Endothelial cell of umbilical vein (primary cell): ENCODE results near the gene GLI3. TPM values are rescaled to one million over a fixed set of nuclear protein-coding genes. Genes with fewer than 3 reads are reported as not detected.

Experiments used
- BruUV-seq: library from RNA; stranded (reverse); fragments of 400-500 nt; replicated peaks from 2 replicates; lab custom pipeline; 2021; lab: Mats Ljungman, UMichigan
- CTCF ChIA-PET: fragments of 300-600, 350-600 bp; sonication (Branson Sonifier 250); formaldehyde crosslinking; loops from one replicate; lab custom pipeline; 2021; ENCODE audit warnings: antibody characterized with exemption, inconsistent platforms; lab: Charles Lee
- POLR2A ChIA-PET: fragments of 300-600, 350-600 bp; sonication (Branson Sonifier 250); formaldehyde crosslinking; loops from one replicate; lab custom pipeline; 2021; ENCODE audit warnings: antibody characterized with exemption, inconsistent platforms; lab: Charles Lee
- DNase-seq: peaks from one replicate; pipeline ENCODE4 v3.0.0-alpha.2; 2011; ENCODE audit warnings: low read depth, low spot score
- FAIRE-seq: peaks from 2 replicates; lab custom pipeline; 2011; peaks lifted over from hg19 to GRCh38; lab: Jason Lieb, UNC
- H2AFZ ChIP-seq: 2 replicates; pipeline ENCODE4 v1.6.0; 2012; ENCODE audit warnings: low read depth, low read length, control low read depth, inconsistent platforms
- H3K27ac ChIP-seq: 2 replicates; pipeline ENCODE4 v1.5.1; 2011; ENCODE audit warnings: low read depth, mild to moderate bottlenecking, control low read depth, low read length, moderate library complexity; ENCODE audit not compliant: insufficient read depth
- H3K27me3 ChIP-seq, 2 experiments: 2 replicates each; pipeline versions ENCODE4 v1.6.0 to v1.6.1; 2011; ENCODE audit warnings: low read length in 2 of 2, mixed read lengths in 1 of 2; ENCODE audit not compliant: control insufficient read depth in 2 of 2, insufficient read depth in 2 of 2
- H3K36me3 ChIP-seq, 2 experiments: 2 replicates in 1 of 2; 3 replicates in 1 of 2; pipeline ENCODE4 v1.5.1; 2011; ENCODE audit warnings: low read length in 2 of 2, mild to moderate bottlenecking in 1 of 2, moderate library complexity in 1 of 2; ENCODE audit not compliant: control insufficient read depth in 2 of 2, insufficient read depth in 2 of 2; ENCODE audit errors: extremely low read depth in 1 of 2
- H3K4me1 ChIP-seq: 3 replicates; pipeline ENCODE4 v1.5.1; 2011; ENCODE audit warnings: mild to moderate bottlenecking, low read length; ENCODE audit not compliant: control insufficient read depth, insufficient read depth; ENCODE audit errors: extremely low read depth
- H3K4me2 ChIP-seq: 2 replicates; pipeline ENCODE4 v1.6.1; 2011; ENCODE audit warnings: low read length, control low read depth, mixed read lengths; ENCODE audit not compliant: insufficient read depth
- H3K4me3 ChIP-seq, 3 experiments: fragments of 200-600 bp in 1 of 3; sonication (generic), shearing (Covaris generic) in 1 of 3; replicated peaks in 1 of 3; 2 replicates each; pipeline ENCODE4 v1.5.1; 2011 to 2016; ENCODE audit warnings: control low read depth in 3 of 3, low read length in 3 of 3, mild to moderate bottlenecking in 2 of 3, inconsistent platforms in 1 of 3, low read depth in 1 of 3, moderate library complexity in 1 of 3; ENCODE audit not compliant: insufficient read depth in 1 of 3
- H3K79me2 ChIP-seq: 2 replicates; pipeline ENCODE4 v1.6.0; 2012; ENCODE audit warnings: low read length, inconsistent platforms; ENCODE audit not compliant: control insufficient read depth, insufficient read depth
- H3K9ac ChIP-seq: replicated peaks from 2 replicates; pipeline ENCODE3; 2011; ENCODE audit warnings: low read length, control low read depth; ENCODE audit not compliant: insufficient read depth; ENCODE audit errors: extremely low read depth
- H3K9me1 ChIP-seq: replicated peaks from 3 replicates; pipeline ENCODE4 v1.6.0; 2011; ENCODE audit warnings: mild to moderate bottlenecking, low read length; ENCODE audit not compliant: control insufficient read depth, insufficient read depth; ENCODE audit errors: extremely low read depth
- H3K9me3 ChIP-seq: replicated peaks from 2 replicates; pipeline ENCODE4 v1.5.1; 2012; ENCODE audit warnings: low read length, inconsistent platforms; ENCODE audit not compliant: control insufficient read depth, insufficient read depth
- H4K20me1 ChIP-seq: replicated peaks from 2 replicates; pipeline ENCODE3; 2011; ENCODE audit warnings: mild to moderate bottlenecking, low read length; ENCODE audit not compliant: control insufficient read depth, insufficient read depth; ENCODE audit errors: extremely low read depth
- CTCF ChIP-seq, 2 donors: IDR thresholded peaks; 1 replicate in 1 of 2; 2 replicates in 1 of 2; pipeline ENCODE4 v1.5.1; 2011; ENCODE audit warnings: low read length in 2 of 2, mild to moderate bottlenecking in 2 of 2, moderate library complexity in 2 of 2, control low read depth in 1 of 2, inconsistent platforms in 1 of 2, low read depth in 1 of 2; ENCODE audit not compliant: insufficient read depth in 1 of 2; ENCODE audit errors: extremely low read depth in 1 of 2
- EZH2 ChIP-seq: IDR thresholded peaks from 2 replicates; pipeline ENCODE4 v1.6.1; 2012; ENCODE audit warnings: borderline replicate concordance, low read depth, mild to moderate bottlenecking, moderate library complexity, low read length, inconsistent platforms; ENCODE audit not compliant: severe bottlenecking
- FOS ChIP-seq: IDR thresholded peaks from 2 replicates; pipeline ENCODE4 v1.6.1; 2011; ENCODE audit warnings: mild to moderate bottlenecking, low read length, moderate library complexity, borderline replicate concordance; ENCODE audit not compliant: insufficient read depth
- GATA2 ChIP-seq: IDR thresholded peaks from 2 replicates; pipeline ENCODE4 v1.7.0; 2011; ENCODE audit warnings: low read depth, mild to moderate bottlenecking, moderate library complexity, mixed read lengths, low read length; ENCODE audit not compliant: insufficient read length, insufficient read depth
- JUN ChIP-seq: IDR thresholded peaks from 2 replicates; pipeline ENCODE4 v1.6.1; 2011; ENCODE audit warnings: borderline replicate concordance, low read depth; ENCODE audit not compliant: insufficient read length, insufficient read depth
- MAX ChIP-seq: IDR thresholded peaks from 2 replicates; pipeline ENCODE4 v1.6.1; 2011; ENCODE audit not compliant: insufficient read depth, insufficient read length
- MYC ChIP-seq: IDR thresholded peaks from one replicate; pipeline ENCODE4 v1.6.1; 2011; ENCODE audit warnings: mild to moderate bottlenecking, low read depth, low read length
- POLR2A ChIP-seq: IDR thresholded peaks from 2 replicates; pipeline ENCODE4 v1.6.1; 2012; ENCODE audit warnings: low read depth, mild to moderate bottlenecking, control low read depth, low read length
- POLR2AphosphoS5 ChIP-seq: IDR thresholded peaks from 2 replicates; pipeline ENCODE4 v1.6.1; 2012; ENCODE audit warnings: low read depth, mild to moderate bottlenecking, control low read depth, low read length, moderate library complexity; ENCODE audit not compliant: insufficient read depth
- dilution Hi-C: fragments of 300-500 bp; cut with MboI; formaldehyde crosslinking; loops from one replicate; pipeline ENCODE4 v1.15.0; 2019; ENCODE audit warnings: low sequenced_read_pairs; ENCODE audit not compliant: extremely low pct_ligation_motif_present
- intact Hi-C: fragments of 100-400 bp; cut with micrococcal nuclease; formaldehyde crosslinking; loops from one replicate; pipeline ENCODE4 v1.10.0; 2022
- polyA plus RNA-seq, 4 experiments: library from polyadenylated mRNA; depleted of rRNA in 3 of 4; stranded (reverse) in 3 of 4; unstranded in 1 of 4; fragments of >200 nt; gene quantifications; 2 replicates each; pipeline versions ENCODE4 v1.2.1 to v1.2.3, GENCODE V29; 2011 to 2012; ENCODE audit warnings: missing spikeins in 1 of 4
- total RNA-seq: library from RNA; stranded (reverse); gene quantifications from 2 replicates; pipeline ENCODE4 v1.2.3, GENCODE V29; 2021

GLI3 gene
- total and polyA plus RNA-seq, 2 donors (not counting 3 experiments of a cell fraction or from before 2014, with no cell fraction given), result 6.0 to 24.9 TPM

- Histone ChIP-seq H3K36me3 (peaks cover 0 to 8% of the 10 kb centered on the region in 2 experiments), H3K4me2 (no peak overlapping the region), H4K20me1 (no peaks in the 10 kb centered on the region), H3K79me2 (no peaks in the 10 kb centered on the region), H2AFZ (no peak overlapping the region), H3K9me3 (no peaks in the 10 kb centered on the region), H3K27me3 (no peaks in the 10 kb centered on the region), H3K9ac (no peak overlapping the region), H3K4me1 (no peaks in the 10 kb centered on the region), H3K9me1 (no peaks in the 10 kb centered on the region), H3K4me3 (no peak overlapping the region), H3K27ac (no peak overlapping the region)
- dilution Hi-C loops, result no loop called here
- intact Hi-C loops, result no loop called here
- ChIA-PET POLR2A (no interaction called here), CTCF (no interaction called here)
- DNase-seq, result no peak
- no TSS peak for BruUV-seq
- FAIRE-seq, result no peak
- TF ChIP-seq CTCF (IDR thresholded peaks at IDR 0.05; ENCODE audit: extremely low read depth in 1 of 2, insufficient read depth in 1 of 2, low read depth in 1 of 2, low read length in 2 of 2), result no peak
- TF ChIP-seq POLR2A, result no peak
- TF ChIP-seq POLR2AphosphoS5, result no peak
- TF ChIP-seq EZH2, result no peak
- no peak for TF ChIP-seq GATA2
- TF ChIP-seq FOS, result no peak
- no peak for TF ChIP-seq JUN
- no peak for TF ChIP-seq MAX
- TF ChIP-seq MYC, result no peak
Observed at GRCh38 chr7:42039921-42040320, 197.1 kb downstream of the GLI3 start.
